ENCODE data around the gene EBF3. TPM values are rescaled to one million over a fixed set of nuclear protein-coding genes. Genes with fewer than 3 reads are reported as not detected.

The EBF3 gene
- total RNA-seq, 1 experiment from 2014 or later = 0.64 TPM

- intact Hi-C loops (cut with micrococcal nuclease; ENCODE audit: unreplicated experiment) = no loop called here
- TF ChIP-seq TCF7L2 (IDR thresholded peaks at IDR 0.05; ENCODE audit: low read depth, low read length) (no peak), CTCF (IDR thresholded peaks at IDR 0.05) (no peak), POLR2AphosphoS5 (IDR thresholded peaks at IDR 0.05; ENCODE audit: low read depth, low read length) (no peak), REST (IDR thresholded peaks at IDR 0.05; ENCODE audit: insufficient read depth in 1 of 2, low read depth in 2 of 2, low read length in 1 of 2) (no peak), SIN3A (IDR thresholded peaks at IDR 0.05; ENCODE audit: borderline replicate concordance, insufficient read depth, low read depth, low read length) (no peak)
- Histone ChIP-seq H3K9me3 (ENCODE audit: control insufficient read depth, insufficient read depth, low read depth, low read length) (no peaks in the 10 kb centered on the region), H3K27ac (ENCODE audit: low read length) (no peak overlapping the region), H3K4me1 (ENCODE audit: control insufficient read depth, insufficient read depth, low read length) (no peaks in the 10 kb centered on the region), H3K36me3 (ENCODE audit: control insufficient read depth, insufficient read depth, low read length) (no peaks in the 10 kb centered on the region), H3K4me3 (ENCODE audit: low read depth in 2 of 2, low read length in 2 of 2) (no peak overlapping the region), H3K27me3 (ENCODE audit: control insufficient read depth, insufficient read depth, low read length) (no peaks in the 10 kb centered on the region)
- ATAC-seq (no peak), DNase-seq (ENCODE audit: low read depth, low spot score) (no peak)
- in situ Hi-C loops (cut with HindIII; ENCODE audit: low pct_unique_long_range_greater_than_20kb, low sequenced_read_pairs) = no loop called here
- POLR2A ChIA-PET = no interaction called here
- CTCF ChIA-PET = no interaction called here
- no TSS peak for BruUV-seq (replicated peaks)
Observed at GRCh38 chr10:129787557-129787956, 176.5 kb downstream of the EBF3 start.

GRCh38 chr10:129786216-129786615 lies 177.9 kb downstream of the EBF3 start:
- H3K4me3 ChIP-seq (ENCODE audit: low read depth in 2 of 2, low read length in 2 of 2) = no peak overlapping the region
- in situ Hi-C loops (cut with HindIII; ENCODE audit: low pct_unique_long_range_greater_than_20kb, low sequenced_read_pairs) (no loop called here), intact Hi-C loops (cut with micrococcal nuclease; ENCODE audit: unreplicated experiment) (no loop called here)
- no peak for DNase-seq (ENCODE audit: low read depth, low spot score)
- TF ChIP-seq REST (IDR thresholded peaks at IDR 0.05; ENCODE audit: insufficient read depth in 1 of 2, low read depth in 2 of 2, low read length in 1 of 2) (no peak), POLR2AphosphoS5 (IDR thresholded peaks at IDR 0.05; ENCODE audit: low read depth, low read length) (no peak), CTCF (IDR thresholded peaks at IDR 0.05) (no peak), SIN3A (IDR thresholded peaks at IDR 0.05; ENCODE audit: borderline replicate concordance, insufficient read depth, low read depth, low read length) (no peak), TCF7L2 (IDR thresholded peaks at IDR 0.05; ENCODE audit: low read depth, low read length) (no peak)
- H3K4me1 ChIP-seq (ENCODE audit: control insufficient read depth, insufficient read depth, low read length) = no peaks in the 10 kb centered on the region
- no TSS peak for BruUV-seq (replicated peaks)
- no peak for ATAC-seq
- POLR2A ChIA-PET = no interaction called here
- CTCF ChIA-PET = no interaction called here
- no peaks in the 10 kb centered on the region for H3K9me3 ChIP-seq (ENCODE audit: control insufficient read depth, insufficient read depth, low read depth, low read length)
- no peaks in the 10 kb centered on the region for H3K36me3 ChIP-seq (ENCODE audit: control insufficient read depth, insufficient read depth, low read length)
- no peaks in the 10 kb centered on the region for H3K27me3 ChIP-seq (ENCODE audit: control insufficient read depth, insufficient read depth, low read length)
- no peak overlapping the region for H3K27ac ChIP-seq (ENCODE audit: low read length)
